Ovary (tissue), 1 donor: Measurements from ENCODE around the gene PARK7.

ENCODE experiments used
- EP300 ChIP-seq: sonication (generic); formaldehyde crosslinking; IDR thresholded peaks from one replicate; pipeline ENCODE4 v1.6.1; 2017; ENCODE audit warnings: antibody characterized with exemption
- POLR2A ChIP-seq: fragments of 450-650 bp; IDR thresholded peaks from one replicate; pipeline ENCODE4 v1.6.1; 2017; ENCODE audit warnings: antibody characterized with exemption, mild to moderate bottlenecking, moderate library complexity

DNA sequence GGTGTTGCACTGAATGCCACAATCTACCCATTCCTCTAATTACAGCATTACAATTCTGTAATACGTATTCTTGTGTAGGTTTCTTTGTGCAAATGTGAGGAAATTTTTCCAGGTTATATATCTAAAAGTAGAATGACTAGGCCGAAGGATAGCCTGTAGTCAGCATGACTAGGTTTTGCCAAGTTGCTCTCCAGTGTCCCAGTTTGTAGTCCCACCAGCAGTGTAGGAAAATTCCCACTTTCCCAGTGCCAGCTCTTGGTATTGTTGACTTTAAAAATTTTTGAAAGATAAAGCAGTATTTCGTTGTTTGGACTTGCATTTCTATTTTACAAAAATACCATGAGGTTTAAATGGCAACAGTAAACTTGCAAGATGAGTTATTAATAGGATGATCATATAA is 3.0 kb downstream of the PARK7 start:
- TF ChIP-seq EP300 (no peak), POLR2A (no peak)
